ENCODE data around the gene RAPGEF5. TPM values are rescaled to one million over a fixed set of nuclear protein-coding genes. Genes with fewer than 3 reads are reported as not detected.
A peak's percentile ranks its signal among the peaks of the same experiment; 100 is the strongest.

The RAPGEF5 gene, protein sequence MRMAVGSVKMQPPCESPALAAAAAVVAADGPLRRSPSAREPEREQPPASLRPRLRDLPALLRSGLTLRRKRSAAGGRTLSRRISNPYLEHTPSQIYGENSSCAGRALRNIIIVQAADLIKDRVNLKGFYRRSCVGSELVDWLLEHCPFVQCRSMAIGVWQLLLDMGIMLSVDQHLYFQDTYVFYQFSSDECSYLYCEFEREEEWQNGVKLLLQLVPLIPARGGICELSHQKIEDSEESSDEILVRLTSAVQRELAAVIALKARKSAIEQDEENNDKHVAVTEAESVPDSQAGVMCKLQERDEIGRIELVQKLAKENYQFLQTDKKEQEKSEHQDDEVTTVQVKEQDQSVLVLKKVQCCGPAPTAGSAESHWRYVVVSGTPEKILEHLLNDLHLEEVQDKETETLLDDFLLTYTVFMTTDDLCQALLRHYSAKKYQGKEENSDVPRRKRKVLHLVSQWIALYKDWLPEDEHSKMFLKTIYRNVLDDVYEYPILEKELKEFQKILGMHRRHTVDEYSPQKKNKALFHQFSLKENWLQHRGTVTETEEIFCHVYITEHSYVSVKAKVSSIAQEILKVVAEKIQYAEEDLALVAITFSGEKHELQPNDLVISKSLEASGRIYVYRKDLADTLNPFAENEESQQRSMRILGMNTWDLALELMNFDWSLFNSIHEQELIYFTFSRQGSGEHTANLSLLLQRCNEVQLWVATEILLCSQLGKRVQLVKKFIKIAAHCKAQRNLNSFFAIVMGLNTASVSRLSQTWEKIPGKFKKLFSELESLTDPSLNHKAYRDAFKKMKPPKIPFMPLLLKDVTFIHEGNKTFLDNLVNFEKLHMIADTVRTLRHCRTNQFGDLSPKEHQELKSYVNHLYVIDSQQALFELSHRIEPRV
- total RNA-seq (ENCODE audit: low replicate concordance): 1.5 and 4.2 TPM in 2 replicates

- no peak for TF ChIP-seq CTCF (IDR thresholded peaks at IDR 0.05; ENCODE audit: insufficient read depth, low read length)
- peak within 1 kb of the TSS; percentile 52 for H3K4me3 ChIP-seq (ENCODE audit: low read depth, low read length)
- DNase-seq (ENCODE audit: low read depth): no peak
Observed at GRCh38 chr7:22356701-22357310, at the start of gene RAPGEF5. RAPGEF5 (minus strand) TSS chr7:22357154; CDS start chr7:22357060, 94 bp downstream.

GRCh38 chr7:22406715-22407114 is 49.8 kb upstream of the RAPGEF5 start:
- DNase-seq (ENCODE audit: low read depth): no peak
- H3K4me3 ChIP-seq (ENCODE audit: low read depth, low read length): no peak overlapping the region
- no peak for TF ChIP-seq CTCF (IDR thresholded peaks at IDR 0.05; ENCODE audit: insufficient read depth, low read length)

- no peak for DNase-seq (ENCODE audit: low read depth)
- no peak for TF ChIP-seq CTCF (IDR thresholded peaks at IDR 0.05; ENCODE audit: insufficient read depth, low read length)
- no peak overlapping the region for H3K4me3 ChIP-seq (ENCODE audit: low read depth, low read length)
Observed at GRCh38 chr7:22404421-22405023, 47.6 kb upstream of the RAPGEF5 start.

GRCh38 chr7:22403344-22403743 is 46.4 kb upstream of the RAPGEF5 start:
- TF ChIP-seq CTCF (IDR thresholded peaks at IDR 0.05; ENCODE audit: insufficient read depth, low read length): no peak
- no peak overlapping the region for H3K4me3 ChIP-seq (ENCODE audit: low read depth, low read length)
- no peak for DNase-seq (ENCODE audit: low read depth)

- DNase-seq (ENCODE audit: low read depth): no peak
- TF ChIP-seq CTCF (IDR thresholded peaks at IDR 0.05; ENCODE audit: insufficient read depth, low read length): no peak
- H3K4me3 ChIP-seq (ENCODE audit: low read depth, low read length): no peak overlapping the region
Observed at GRCh38 chr7:22402250-22402649, 45.3 kb upstream of the RAPGEF5 start.

DNA sequence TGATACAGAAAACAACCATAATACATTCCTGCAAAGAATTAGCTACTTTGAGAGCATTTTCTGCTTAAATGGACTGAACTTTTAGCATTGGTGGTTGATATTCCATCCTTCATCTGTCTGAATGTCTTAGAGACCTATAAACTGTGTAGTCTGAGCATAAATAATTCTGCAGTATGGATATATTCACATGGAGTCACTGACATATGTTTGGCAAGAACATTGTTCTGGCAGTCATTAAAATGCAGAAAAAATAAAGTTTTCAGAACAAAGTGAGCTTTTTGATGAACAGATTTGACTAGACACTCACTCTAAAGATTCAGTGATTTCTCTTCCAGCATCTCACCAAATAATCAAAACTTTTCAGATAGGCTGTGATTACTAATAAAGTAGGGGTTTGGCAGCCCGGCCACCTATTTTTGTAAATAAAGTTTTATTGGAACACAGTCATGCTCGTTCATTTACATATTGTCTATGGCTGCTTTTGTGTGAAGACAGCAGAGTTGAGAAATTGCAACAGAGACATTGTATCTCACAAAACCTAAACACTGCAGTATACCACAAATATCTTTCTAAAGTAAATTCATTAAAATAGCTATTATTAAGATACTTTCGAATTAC is 44.1 kb upstream of the RAPGEF5 start:
- DNase-seq (ENCODE audit: low read depth): no peak
- no peak for TF ChIP-seq CTCF (IDR thresholded peaks at IDR 0.05; ENCODE audit: insufficient read depth, low read length)
- no peak overlapping the region for H3K4me3 ChIP-seq (ENCODE audit: low read depth, low read length)
